Erythroblast (primary cell): ENCODE measurements around the gene STAC3.

ENCODE experiments used
- DNase-seq, 2 experiments: peaks; one replicate each; lab custom pipeline; 2025; lab: John Stamatoyannopoulos, UW
- GATA1 ChIP-seq: IDR thresholded peaks from 2 replicates; pipeline ENCODE4 v1.6.1; 2011; ENCODE audit warnings: low read depth, mild to moderate bottlenecking, control low read depth, low read length, moderate library complexity
- POLR2A ChIP-seq: IDR thresholded peaks from 2 replicates; pipeline ENCODE4 v1.6.1; 2011; ENCODE audit warnings: mild to moderate bottlenecking, low read length

The STAC3 gene

GRCh38 chr12:57263096-57263495, 12.1 kb upstream of the STAC3 start:
- TF ChIP-seq POLR2A (no peak), GATA1 (no peak)

GRCh38 chr12:57262126-57262822, 11.3 kb upstream of the STAC3 start:
- peak in 1 of 2 experiments; percentile 50 for DNase-seq
- no peak for TF ChIP-seq GATA1
- no peak for TF ChIP-seq POLR2A

More at GRCh38 chr12:57263096-57263495, 12.1 kb upstream of the STAC3 start:
- DNase-seq = no peak

GRCh38 chr12:57261428-57261865, 10.5 kb upstream of the STAC3 start:
- TF ChIP-seq POLR2A (no peak), GATA1 (no peak)
- no peak for DNase-seq

DNA sequence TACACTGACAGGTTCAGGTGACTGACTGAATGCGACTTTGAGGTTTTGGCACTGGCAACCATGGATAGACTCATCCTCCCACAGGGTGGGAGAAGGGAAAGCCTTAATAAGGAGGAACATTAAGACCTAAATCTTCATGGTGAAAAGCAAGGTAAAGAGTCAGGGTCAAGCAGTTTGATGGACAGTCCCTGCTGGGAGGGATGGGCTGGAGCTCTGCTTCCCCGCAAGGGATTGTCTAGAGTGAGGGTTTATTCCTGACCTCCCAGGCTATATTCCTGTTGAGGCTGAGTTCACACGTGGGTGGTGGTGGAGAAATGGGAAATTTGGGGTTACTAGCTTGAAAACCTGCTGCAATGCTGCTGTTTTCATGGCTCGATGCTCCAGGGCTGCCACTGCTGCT, 9.4 kb upstream of the STAC3 start:
- no peak for DNase-seq
- TF ChIP-seq POLR2A (no peak), GATA1 (no peak)

DNA sequence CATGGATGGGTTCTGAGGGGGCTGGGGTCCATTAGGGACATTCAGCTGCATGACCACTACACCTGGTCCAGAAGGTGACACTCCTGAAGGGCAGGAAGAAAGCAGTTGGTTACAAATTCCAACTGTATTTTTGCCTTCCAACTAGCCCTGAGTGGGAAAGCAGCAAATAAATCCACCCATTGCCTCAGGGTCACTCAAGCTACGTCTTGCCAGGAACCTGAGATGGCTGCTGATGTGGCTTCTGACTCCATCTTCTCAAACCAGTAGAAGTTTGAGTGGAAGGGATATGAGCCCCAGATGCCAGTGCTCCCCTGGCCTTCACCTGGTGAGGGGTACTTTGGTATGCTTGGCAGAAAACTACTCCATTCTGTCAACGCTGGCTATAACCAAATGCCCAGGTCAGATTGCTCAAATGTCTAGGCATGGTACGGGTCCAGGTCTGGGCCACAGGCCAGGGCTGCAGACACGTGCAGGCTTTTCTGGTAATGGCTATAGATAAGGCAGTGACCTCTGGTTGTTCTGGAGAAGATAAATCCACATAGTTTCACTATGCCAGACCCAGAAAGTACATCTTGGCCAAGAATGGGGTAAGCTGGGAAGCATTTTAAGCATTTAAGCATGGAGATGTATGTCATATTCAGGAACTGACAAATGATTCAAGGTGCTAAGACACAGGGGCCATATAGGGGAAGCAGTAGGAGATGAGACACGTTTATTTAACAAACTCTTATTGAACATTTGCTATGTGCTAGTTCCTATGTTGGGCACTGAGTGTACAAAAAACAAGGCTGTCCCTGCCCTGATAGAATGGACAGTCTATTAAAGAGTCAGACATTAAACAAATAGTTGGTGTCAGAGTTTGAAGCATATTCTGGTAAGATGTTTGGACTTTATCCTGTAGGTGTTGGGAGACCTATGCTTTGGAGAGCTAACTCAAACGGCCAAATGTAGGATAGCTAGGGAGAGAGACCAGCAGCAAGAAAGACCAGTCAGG, 8.3 kb upstream of the STAC3 start:
- TF ChIP-seq GATA1 = no peak
- TF ChIP-seq POLR2A = no peak
- DNase-seq = peak; percentile 55 to 73

DNA sequence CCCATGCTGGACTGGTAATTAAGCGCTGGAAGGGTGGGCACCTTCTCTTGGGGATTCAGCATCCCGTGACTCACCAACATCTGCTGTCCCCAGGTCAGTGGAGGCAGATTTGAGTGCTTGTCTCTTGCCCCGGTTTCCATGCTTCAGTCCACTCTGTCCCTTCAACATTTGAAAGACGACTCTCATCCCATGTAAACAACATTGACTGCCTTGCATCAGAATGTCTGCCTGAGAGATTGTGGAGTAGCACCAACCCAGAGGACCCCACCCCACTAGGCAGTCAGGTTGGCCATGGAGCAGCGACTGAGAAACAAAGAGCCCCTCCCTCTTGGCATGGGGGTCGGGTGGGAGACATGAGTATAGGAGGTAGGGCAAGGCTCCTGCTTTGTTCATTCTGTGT, 4.9 kb upstream of the STAC3 start:
- TF ChIP-seq GATA1 (no peak), POLR2A (no peak)
- DNase-seq = no peak

GRCh38 chr12:57254506-57255280, 3.7 kb upstream of the STAC3 start:
- no peak for DNase-seq
- TF ChIP-seq POLR2A = no peak
- TF ChIP-seq GATA1 = no peak

DNA sequence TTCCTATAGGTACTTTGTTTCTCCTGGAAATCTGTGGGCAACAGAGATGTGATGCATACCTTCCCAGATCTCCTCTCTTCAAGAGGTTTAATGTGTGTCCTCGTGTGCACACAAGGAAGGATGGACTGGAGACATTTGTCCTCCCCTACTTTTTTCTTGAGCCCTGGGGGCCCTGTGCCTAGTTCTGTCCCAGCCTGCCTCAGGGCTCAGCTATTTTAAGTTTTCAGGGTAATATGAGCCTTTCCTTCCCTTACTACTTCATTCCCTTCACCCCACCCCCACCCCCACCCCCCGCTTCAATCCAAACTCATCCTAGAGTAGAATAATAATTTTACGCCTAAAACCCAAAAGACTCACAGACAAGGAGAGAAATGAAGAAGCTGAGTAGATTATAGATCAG, 446 bp downstream of the STAC3 start:
- TF ChIP-seq GATA1 (no peak), POLR2A (no peak)
- no peak for DNase-seq

GRCh38 chr12:57248934-57249742, 1.8 kb downstream of the STAC3 start:
- DNase-seq = no peak
- TF ChIP-seq GATA1 (no peak), POLR2A (no peak)

GRCh38 chr12:57247041-57247440, 3.9 kb downstream of the STAC3 start:
- TF ChIP-seq POLR2A = no peak
- TF ChIP-seq GATA1 = no peak
- no peak for DNase-seq

- TF ChIP-seq POLR2A (no peak), GATA1 (no peak)
- no peak for DNase-seq
Observed at GRCh38 chr12:57244312-57244696, 6.7 kb downstream of the STAC3 start.

DNA sequence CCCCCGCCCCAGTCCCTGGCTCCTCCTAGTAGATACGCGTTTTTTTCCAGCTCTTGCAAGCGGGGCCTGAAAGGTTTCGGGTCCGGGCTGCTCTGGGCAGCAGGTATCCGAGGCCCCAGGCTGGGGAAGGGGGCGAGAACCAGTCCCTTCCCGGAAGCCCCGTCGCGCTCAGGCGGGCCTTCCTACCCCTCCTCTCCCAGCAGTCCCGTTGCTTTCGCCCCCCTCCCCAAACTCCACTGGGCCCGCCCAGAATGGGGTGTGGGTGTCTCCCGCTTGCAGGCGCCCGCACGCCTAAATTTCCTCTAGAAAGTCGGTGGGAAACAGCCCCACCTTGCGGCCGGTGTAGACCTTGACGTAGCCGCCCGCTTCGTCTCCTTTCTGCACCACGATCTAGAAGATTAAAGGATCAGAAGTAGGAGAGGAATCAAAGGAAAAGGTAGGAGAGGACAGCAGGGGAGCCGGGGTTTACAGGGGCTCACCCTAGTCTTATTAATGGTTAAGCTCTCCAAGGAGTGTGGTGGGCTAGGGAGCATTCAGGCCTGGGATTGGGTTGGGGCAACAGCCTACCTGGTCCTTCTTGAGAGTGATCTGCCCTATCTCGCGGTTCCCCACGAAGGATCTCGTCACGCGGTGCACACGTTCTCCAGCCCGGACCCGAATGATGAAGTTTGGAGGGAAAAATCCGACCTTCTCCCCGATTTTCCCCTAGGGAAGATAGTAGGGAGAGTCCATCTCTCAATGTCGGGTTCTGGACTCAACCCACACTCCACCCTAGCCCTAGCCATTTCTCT, 7.3 kb downstream of the STAC3 start:
- DNase-seq = peak; percentile 80 to 88
- TF ChIP-seq POLR2A (no peak), GATA1 (no peak)
